ENCODE data around the gene PEX14.

The PEX14 gene

DNA sequence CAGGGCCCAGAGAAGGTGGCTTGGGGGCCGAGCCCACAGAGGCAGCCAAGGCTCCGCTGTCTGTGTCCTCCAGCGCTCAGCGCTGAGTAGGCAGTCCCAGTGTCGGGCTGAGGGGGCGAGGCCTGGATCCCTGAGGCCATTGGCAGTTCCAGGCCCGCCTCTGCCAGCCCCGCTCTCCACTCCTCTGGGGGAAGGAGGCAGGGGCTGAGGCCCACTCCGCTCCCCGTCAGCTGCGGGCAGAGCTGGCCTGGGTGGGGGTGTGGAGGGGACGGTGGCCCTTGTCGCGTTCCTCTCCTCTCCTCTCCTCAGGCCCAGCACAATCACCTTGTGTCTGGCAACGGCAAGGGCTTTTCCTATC, 188.9 kb downstream of the PEX14 start:
- no peak for TF ChIP-seq SIN3A (IDR thresholded peaks at IDR 0.05; ENCODE audit: borderline replicate concordance, insufficient read depth, low read length)
- no peak for TF ChIP-seq TAF1 (IDR thresholded peaks at IDR 0.05; ENCODE audit: borderline replicate concordance, insufficient read depth, low read length)
- TF ChIP-seq, protein P1, sequence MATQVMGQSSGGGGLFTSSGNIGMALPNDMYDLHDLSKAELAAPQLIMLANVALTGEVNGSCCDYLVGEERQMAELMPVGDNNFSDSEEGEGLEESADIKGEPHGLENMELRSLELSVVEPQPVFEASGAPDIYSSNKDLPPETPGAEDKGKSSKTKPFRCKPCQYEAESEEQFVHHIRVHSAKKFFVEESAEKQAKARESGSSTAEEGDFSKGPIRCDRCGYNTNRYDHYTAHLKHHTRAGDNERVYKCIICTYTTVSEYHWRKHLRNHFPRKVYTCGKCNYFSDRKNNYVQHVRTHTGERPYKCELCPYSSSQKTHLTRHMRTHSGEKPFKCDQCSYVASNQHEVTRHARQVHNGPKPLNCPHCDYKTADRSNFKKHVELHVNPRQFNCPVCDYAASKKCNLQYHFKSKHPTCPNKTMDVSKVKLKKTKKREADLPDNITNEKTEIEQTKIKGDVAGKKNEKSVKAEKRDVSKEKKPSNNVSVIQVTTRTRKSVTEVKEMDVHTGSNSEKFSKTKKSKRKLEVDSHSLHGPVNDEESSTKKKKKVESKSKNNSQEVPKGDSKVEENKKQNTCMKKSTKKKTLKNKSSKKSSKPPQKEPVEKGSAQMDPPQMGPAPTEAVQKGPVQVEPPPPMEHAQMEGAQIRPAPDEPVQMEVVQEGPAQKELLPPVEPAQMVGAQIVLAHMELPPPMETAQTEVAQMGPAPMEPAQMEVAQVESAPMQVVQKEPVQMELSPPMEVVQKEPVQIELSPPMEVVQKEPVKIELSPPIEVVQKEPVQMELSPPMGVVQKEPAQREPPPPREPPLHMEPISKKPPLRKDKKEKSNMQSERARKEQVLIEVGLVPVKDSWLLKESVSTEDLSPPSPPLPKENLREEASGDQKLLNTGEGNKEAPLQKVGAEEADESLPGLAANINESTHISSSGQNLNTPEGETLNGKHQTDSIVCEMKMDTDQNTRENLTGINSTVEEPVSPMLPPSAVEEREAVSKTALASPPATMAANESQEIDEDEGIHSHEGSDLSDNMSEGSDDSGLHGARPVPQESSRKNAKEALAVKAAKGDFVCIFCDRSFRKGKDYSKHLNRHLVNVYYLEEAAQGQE (IDR thresholded peaks at IDR 0.05; ENCODE audit: insufficient read depth in 1 of 2, low read depth in 2 of 2, low read length in 2 of 2) = no peak
- no peak for TF ChIP-seq POLR2AphosphoS5 (IDR thresholded peaks at IDR 0.05; ENCODE audit: low read depth, low read length)
- no peak for TF ChIP-seq FOXP2 (optimal IDR thresholded peaks at IDR 0.05; ENCODE audit: borderline replicate concordance, extremely low read depth, extremely low read length, insufficient read depth)

DNA sequence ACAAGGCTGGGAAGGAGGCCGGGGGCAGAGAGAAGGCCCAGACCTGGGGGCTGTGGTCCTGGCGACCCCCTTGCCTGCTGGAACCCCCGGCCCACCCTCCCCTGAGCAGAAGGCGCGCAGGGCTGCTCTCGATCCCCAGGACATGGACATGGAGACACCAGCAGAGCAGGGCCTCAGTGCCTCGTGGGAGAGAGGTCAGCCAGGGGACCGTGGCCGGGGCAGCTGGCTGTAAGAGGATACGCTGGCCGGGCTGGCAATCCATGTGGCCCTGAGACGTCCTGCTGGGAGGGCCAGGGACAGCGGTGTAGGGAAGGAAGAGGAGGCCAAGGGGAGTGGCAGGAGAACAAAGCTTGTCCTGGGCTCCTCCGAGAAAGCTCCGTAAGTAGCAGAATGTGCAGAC, 189.5 kb downstream of the PEX14 start:
- TF ChIP-seq SIN3A (IDR thresholded peaks at IDR 0.05; ENCODE audit: borderline replicate concordance, insufficient read depth, low read length) (no peak), TAF1 (IDR thresholded peaks at IDR 0.05; ENCODE audit: borderline replicate concordance, insufficient read depth, low read length) (no peak), POLR2AphosphoS5 (IDR thresholded peaks at IDR 0.05; ENCODE audit: low read depth, low read length) (no peak), FOXP2 (optimal IDR thresholded peaks at IDR 0.05; ENCODE audit: borderline replicate concordance, extremely low read depth, extremely low read length, insufficient read depth) (no peak)
- TF ChIP-seq, protein P1 (IDR thresholded peaks at IDR 0.05; ENCODE audit: insufficient read depth in 1 of 2, low read depth in 2 of 2, low read length in 2 of 2) = no peak

DNA sequence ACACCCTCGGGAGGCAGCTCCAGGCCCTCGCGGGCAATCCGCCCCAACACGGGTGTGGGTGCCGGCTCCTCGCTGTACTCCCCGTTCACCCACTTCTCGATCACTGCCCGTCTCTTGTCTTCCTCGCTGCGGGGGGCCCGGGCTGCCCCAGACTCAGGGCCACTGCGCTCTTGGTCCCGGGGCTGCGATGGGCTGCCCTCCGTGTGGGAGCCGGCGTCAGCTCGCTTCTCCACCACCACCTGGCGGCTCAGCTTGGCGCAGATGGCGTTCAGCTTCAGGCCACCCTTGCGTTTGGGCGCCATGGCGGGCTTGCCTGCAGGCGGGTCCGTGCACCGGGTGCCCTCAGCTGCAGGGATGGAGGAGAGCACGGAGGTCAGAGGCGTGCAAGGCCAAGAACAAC, 190.5 kb downstream of the PEX14 start:
- TF ChIP-seq SIN3A (IDR thresholded peaks at IDR 0.05; ENCODE audit: borderline replicate concordance, insufficient read depth, low read length) (no peak), POLR2AphosphoS5 (IDR thresholded peaks at IDR 0.05; ENCODE audit: low read depth, low read length) (no peak), FOXP2 (optimal IDR thresholded peaks at IDR 0.05; ENCODE audit: borderline replicate concordance, extremely low read depth, extremely low read length, insufficient read depth) (no peak), TAF1 (IDR thresholded peaks at IDR 0.05; ENCODE audit: borderline replicate concordance, insufficient read depth, low read length) (no peak)
- TF ChIP-seq, protein P1 (IDR thresholded peaks at IDR 0.05; ENCODE audit: insufficient read depth in 1 of 2, low read depth in 2 of 2, low read length in 2 of 2) = no peak

DNA sequence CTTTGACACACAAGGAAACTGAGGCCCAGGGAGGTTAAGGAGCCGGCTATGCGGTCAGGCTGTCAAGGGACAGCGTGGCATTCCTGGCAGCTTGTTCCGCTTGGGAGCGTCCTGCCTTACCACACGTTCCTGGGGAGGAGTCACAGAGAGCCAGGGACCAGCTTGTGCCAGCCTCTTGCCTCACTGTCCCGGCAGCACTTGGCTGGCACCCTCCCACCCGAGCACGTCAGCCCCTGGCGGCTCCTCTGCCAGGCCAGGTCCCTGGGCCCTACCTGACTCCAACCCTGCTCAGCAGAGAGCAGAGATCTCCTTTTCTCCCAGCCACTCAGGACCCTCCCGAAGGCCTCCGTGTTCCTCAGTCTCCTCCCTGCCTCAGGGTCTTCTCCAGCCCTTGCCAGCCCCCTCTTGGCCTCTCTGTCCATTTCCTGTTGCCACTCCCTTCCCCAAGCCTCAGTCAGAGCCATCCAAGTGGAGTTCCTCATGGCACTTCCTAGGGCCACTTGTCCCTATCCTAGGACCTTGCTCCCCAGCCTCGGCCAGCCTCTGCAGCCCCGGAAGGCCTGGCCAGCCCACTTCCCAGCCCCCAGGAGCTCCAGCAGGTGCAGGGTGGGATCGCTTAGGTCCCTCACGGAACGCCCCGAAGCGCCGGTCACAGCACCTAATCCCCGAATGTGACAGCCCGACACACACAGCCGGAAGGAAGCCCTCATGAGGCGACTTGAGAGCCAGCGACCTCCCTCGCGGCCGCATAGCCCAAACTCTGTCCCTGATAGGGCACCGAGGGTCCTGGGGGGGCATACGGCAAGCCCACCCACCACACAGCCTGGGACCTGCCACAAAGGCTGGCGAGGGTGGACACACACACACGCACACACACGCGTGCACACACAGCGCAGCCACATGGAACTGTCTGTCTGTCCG, 191.4 kb downstream of the PEX14 start:
- TF ChIP-seq TAF1 (IDR thresholded peaks at IDR 0.05; ENCODE audit: borderline replicate concordance, insufficient read depth, low read length) = no peak
- TF ChIP-seq SIN3A (IDR thresholded peaks at IDR 0.05; ENCODE audit: borderline replicate concordance, insufficient read depth, low read length) = no peak
- TF ChIP-seq, protein P1 (IDR thresholded peaks at IDR 0.05; ENCODE audit: insufficient read depth in 1 of 2, low read depth in 2 of 2, low read length in 2 of 2) = no peak
- no peak for TF ChIP-seq POLR2AphosphoS5 (IDR thresholded peaks at IDR 0.05; ENCODE audit: low read depth, low read length)
- no peak for TF ChIP-seq FOXP2 (optimal IDR thresholded peaks at IDR 0.05; ENCODE audit: borderline replicate concordance, extremely low read depth, extremely low read length, insufficient read depth)
